C4-2B (cell line): ENCODE data around the gene AMZ1.

Experiments
- H3K27ac ChIP-seq: fragments of 450-650 bp; 2 replicates; pipeline ENCODE4 v1.5.1; 2017
- ZFX ChIP-seq: fragments of 450-650 bp; IDR thresholded peaks from 2 replicates; pipeline ENCODE4 v1.6.1; 2017
- TF ChIP-seq, protein P1 (sequence below): fragments of 450-650 bp; conservative IDR thresholded peaks from 2 replicates; pipeline ENCODE4 v1.5.1; 2017; ENCODE audit warnings: mild to moderate bottlenecking

Gene AMZ1

DNA sequence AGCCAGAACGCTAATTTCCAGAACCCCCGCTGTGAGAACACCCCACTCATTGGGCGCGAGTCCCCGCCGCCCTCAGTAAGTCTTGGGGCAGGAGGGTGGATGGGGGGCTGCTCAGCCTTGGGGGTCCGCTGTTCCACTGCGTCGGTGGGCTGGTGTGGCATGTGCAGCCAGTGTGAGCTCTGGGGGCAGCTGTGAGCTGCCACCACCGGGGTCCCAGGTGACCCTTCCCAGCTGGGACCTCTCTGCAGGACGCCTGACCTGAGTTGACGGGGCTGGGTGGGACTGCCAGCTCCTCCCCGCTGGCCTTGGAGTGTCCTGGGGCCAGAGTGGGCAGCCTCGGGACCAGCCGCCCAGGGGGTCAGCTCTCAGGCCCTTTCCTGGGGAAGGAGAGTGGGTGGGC, 29.1 kb upstream of the AMZ1 start:
- no peak overlapping the region for H3K27ac ChIP-seq
- TF ChIP-seq, protein P1, sequence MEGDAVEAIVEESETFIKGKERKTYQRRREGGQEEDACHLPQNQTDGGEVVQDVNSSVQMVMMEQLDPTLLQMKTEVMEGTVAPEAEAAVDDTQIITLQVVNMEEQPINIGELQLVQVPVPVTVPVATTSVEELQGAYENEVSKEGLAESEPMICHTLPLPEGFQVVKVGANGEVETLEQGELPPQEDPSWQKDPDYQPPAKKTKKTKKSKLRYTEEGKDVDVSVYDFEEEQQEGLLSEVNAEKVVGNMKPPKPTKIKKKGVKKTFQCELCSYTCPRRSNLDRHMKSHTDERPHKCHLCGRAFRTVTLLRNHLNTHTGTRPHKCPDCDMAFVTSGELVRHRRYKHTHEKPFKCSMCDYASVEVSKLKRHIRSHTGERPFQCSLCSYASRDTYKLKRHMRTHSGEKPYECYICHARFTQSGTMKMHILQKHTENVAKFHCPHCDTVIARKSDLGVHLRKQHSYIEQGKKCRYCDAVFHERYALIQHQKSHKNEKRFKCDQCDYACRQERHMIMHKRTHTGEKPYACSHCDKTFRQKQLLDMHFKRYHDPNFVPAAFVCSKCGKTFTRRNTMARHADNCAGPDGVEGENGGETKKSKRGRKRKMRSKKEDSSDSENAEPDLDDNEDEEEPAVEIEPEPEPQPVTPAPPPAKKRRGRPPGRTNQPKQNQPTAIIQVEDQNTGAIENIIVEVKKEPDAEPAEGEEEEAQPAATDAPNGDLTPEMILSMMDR: no peak
- no peak for TF ChIP-seq ZFX

DNA sequence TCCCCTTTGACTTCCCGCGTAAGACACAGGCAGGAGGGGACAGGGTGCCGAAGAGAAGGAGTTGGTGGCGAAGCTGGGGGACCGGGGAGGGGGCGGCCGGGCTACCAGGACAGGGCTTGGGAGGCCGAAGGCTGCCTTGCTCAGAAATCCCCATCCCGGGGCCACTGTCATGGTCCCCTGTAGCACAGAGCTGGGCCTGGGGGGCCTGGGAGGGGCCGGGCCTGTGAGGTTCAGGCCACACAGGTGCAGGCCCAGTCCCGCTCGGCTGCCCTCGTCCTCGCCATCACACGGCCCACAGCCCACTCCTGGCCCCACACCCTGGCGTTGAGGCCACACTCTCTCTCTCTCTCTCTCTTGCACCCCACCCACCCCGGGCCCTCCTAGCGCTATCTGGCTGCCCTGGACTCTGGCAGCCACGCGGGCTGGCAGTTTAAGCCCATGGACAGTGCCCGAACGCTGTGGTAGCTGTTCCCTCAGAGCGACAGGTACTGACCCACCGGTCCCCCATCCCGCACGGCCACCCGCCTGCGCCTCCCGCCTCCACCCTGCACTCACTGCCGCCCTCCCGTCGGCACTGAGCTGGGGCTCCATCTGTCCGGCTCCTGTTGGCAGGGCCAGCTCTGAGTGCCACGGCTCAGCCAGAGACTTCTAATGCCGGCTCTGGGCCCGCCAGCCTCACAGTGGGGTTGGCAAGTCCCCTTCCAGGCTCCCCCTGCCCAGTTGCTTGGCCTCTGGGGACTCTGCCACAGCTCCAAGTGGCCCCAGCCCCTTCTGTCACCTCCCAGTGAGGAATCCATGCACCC, 28.2 kb upstream of the AMZ1 start:
- TF ChIP-seq, protein P1: no peak
- no peak for TF ChIP-seq ZFX
- no peak overlapping the region for H3K27ac ChIP-seq

DNA sequence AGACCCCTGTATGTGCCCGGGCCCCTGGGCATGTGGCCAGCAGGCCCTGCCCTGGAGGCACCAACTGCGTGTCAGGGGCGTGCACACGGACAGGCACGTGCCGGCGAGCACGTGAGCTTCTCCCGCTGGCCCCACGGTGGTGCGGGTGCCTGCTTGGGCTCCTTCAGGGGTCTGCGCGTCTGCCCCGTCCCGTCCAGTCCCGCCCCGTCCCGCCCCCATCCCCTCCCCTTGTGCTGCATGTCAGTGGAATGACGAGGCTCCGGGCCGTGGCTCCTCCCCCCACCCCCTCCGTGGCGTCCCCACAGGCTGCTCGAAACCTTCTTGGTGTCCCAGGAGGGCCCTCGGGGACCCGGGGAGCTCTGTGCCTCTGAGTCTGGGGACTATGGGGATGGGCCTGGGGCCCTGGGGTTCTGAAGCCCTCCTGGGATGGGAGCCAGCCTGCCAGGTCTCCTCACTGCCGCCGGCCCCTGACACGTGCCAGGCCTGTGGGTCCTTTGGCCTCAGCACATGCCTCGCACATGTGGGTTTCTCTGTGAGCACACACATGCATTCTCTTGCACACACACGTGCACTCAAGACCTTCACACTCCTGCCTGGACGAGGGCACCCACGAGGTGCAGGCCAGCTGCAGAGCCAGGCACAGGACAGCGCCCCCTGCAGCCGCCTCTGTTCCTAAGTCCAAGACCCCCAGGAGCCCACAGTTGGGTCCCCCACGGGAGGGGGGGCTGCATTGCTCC, 27.5 kb upstream of the AMZ1 start:
- TF ChIP-seq, protein P1: no peak
- no peak overlapping the region for H3K27ac ChIP-seq

DNA sequence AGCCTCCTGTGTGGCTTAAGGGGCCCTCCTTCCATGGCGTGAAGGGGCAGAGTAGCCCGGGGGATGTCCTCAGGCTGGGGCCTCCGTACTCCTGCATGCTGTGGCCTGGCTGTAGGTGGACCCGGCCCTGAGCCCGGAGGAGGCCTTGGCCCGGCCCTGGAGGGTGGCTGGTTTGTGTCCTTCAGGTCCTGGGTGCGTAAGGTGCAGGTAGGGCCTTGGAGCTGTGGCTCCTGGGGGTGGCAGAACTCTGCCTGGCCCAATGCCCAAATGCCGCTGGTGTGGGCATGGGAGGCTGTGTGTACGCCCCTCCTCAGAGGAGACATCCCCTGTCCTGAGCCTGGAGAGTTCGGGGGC, 26.9 kb upstream of the AMZ1 start:
- H3K27ac ChIP-seq: no peak overlapping the region
- TF ChIP-seq, protein P1: no peak
- TF ChIP-seq ZFX: no peak

DNA sequence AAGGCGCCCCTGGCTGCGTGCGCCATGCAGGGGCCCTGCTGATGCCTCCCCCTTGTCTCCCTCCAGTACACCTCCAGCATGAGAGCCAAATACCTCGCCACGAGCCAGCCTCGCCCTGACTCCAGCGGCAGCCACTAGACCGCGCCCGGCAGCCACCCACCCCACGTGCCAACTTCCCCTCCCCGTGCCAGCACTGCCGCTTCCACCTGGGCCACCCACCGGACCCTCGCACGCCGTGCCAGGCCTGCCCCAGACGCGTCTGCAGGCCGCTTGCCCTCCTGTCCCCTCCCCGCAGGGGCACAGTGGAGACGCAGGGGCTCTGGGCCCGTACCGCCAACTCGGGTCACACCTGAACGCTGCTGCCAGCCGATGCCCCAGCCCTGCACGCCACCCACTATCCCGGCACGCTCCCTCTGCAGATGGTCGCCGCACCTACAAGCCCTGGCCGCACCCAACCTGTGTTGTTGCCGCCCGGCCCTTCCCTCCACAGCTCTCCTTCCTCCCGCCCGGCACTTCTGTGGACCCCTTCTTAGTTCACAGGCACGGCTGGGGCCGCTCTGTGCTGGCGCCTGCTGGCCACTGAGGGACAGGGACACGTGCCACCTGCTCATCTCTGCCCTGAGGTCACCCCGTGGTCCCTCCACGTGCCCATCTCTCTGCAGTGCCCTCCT, 26.3 kb upstream of the AMZ1 start:
- H3K27ac ChIP-seq: no peak overlapping the region
- TF ChIP-seq ZFX: no peak
- TF ChIP-seq, protein P1: no peak; the same call in 1 of the 2 replicates

DNA sequence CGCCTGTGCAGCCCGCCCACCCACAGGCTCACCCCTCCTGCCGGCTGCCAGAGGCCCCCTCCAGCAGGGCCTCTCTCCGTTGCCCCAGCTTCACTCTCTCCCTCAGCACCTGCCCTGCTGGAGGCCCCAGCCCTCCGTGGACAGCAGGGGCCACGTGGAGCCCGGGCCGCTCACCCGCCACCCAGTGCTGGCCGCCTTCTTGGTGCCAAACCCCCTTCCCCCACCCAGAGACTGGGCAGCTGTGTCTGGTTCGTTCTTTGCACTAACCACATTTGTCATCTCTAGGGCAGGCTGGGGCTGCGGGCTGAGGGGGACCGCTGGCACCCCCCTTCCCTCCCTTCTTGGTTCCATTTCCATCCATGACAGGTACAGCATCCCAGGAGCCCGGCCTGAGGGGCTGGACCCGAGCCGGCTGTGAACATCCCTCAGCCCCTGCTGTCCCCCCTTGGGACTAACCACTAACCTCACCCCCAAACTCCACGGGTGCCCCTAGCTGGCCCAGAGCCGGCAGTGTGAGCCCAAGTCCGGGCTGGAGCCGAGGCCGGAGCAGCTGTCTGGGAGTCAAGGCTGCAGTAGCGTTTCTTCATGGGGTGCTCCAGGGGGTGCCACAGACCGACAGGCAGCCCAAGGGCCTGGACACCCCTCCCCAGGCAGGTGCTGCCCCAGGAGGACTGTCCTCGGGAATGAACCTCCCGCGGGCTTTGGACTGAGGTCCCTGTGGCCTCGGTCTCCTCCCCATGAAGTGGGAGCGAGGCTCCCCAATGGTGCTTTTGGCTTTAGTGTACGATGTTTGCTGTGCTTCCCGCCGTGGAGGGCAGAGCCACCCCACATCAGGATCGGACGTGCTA, 25.5 kb upstream of the AMZ1 start:
- H3K27ac ChIP-seq: no peak overlapping the region
- no peak for TF ChIP-seq ZFX
- TF ChIP-seq, protein P1: no peak
